Measurements from ENCODE around the gene AS3MT. TPM values are rescaled to one million over a fixed set of nuclear protein-coding genes. Genes with fewer than 3 reads are reported as not detected.

The AS3MT gene
- total and polyA plus RNA-seq, 10 of the 15 experiments (the other 5 are each of a cell fraction or from before 2014, with no cell fraction given), result 0.11 to 1.0 (median 0.39) TPM; not detected in 2

DNA sequence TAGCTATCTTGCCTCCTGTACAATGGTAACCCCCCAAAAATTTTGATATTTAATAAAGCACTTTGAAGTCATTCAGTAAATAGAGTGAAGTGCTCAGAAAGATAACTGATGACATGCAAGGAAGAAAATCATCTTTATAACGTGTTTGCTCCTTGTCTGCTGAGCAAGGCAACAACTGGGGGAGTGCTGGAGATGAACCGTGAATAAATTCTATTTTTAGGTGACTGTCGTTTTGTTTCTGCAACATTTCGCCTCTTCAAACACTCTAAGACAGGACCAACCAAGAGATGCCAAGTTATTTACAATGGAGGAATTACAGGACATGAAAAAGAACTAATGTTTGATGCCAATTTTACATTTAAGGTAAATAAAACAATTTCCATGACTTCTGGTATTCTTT is 9.4 kb downstream of the AS3MT start (continued):
- TF ChIP-seq SUPT20H (IDR thresholded peaks at IDR 0.05; ENCODE audit: borderline replicate concordance, control insufficient read depth, low read depth, low read length) (no peak), ZNF217 (IDR thresholded peaks at IDR 0.05) (no peak)

DNA sequence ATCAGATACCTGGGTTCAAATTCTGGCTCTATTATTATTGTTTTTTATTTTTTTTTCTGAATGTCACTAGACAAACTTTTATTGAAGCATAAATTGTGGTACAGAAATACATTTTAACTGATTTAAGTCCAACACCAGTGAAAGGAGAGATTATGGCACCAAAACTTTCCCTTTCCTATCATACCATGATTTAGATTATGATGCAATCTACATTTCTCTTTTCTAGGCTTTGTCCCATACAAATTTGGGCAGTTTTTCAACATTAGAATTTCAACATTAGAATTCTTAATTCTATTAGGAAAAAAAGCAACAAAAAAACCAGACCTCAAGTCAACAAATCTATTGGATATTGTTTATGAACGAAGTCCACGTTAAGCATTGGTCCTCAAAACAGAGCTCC is 11.0 kb downstream of the AS3MT start:
- POLR2A ChIA-PET, result no interaction called here
- in situ Hi-C loops (cut with MboI) (no loop called here), intact Hi-C loops (cut with micrococcal nuclease; ENCODE audit: unreplicated experiment) (no loop called here)
- H3K27ac ChIP-seq (ENCODE audit: control insufficient read depth, insufficient read depth), result no peak overlapping the region
- H3K27me3 ChIP-seq (replicated peaks in 1 of 2; ENCODE audit: control insufficient read depth in 2 of 2, insufficient read depth in 2 of 2, low read length in 1 of 2), result no peaks in the 10 kb centered on the region
- ATAC-seq (no peak), FAIRE-seq (no peak), DNase-seq (ENCODE audit: low read depth, low spot score) (no peak)
- SMC1A ChIA-PET (ENCODE audit: uncharacterized antibody, unreplicated experiment), result no interaction called here
- BruUV-seq (replicated peaks), result no TSS peak
- no peak overlapping the region for H3K4me3 ChIP-seq
- RAD21 ChIA-PET (ENCODE audit: unreplicated experiment), result no interaction called here
- no peaks in the 10 kb centered on the region for H3K9me3 ChIP-seq (replicated peaks; ENCODE audit: control insufficient read depth, insufficient read depth, low read length)
- TF ChIP-seq NBN (IDR thresholded peaks at IDR 0.05) (no peak), BHLHE40 (IDR thresholded peaks at IDR 0.05; ENCODE audit: borderline replicate concordance in 1 of 2, low read depth in 2 of 2, low read length in 1 of 2) (no peak), ZBED1 (IDR thresholded peaks at IDR 0.05; ENCODE audit: borderline replicate concordance) (no peak), ETV6 (conservative IDR thresholded peaks at IDR 0.05 in 1 of 2, IDR thresholded peaks at IDR 0.05 in 1 of 2; ENCODE audit: borderline replicate concordance in 1 of 2, low read depth in 1 of 2) (no peak), NR2C1 (IDR thresholded peaks at IDR 0.05) (no peak), FOXM1 (IDR thresholded peaks at IDR 0.05; ENCODE audit: low read depth, low read length) (no peak), PAX5 (IDR thresholded peaks at IDR 0.05; ENCODE audit: borderline replicate concordance, low read depth, low read length) (no peak), ZNF217 (IDR thresholded peaks at IDR 0.05) (no peak), MEF2A (IDR thresholded peaks at IDR 0.05; ENCODE audit: insufficient read depth, low read depth, low read length) (no peak), IRF4 (IDR thresholded peaks at IDR 0.05; ENCODE audit: low read depth, low read length) (no peak), NFYA (IDR thresholded peaks at IDR 0.05; ENCODE audit: borderline replicate concordance, low read depth, low read length) (no peak), SMAD1 (IDR thresholded peaks at IDR 0.05; ENCODE audit: low read depth, partially characterized antibody) (no peak), ZZZ3 (IDR thresholded peaks at IDR 0.05; ENCODE audit: control insufficient read depth, insufficient read length, low read depth) (no peak), SMC3 (IDR thresholded peaks at IDR 0.05; ENCODE audit: borderline replicate concordance, low read length) (no peak), NR2F1 (conservative IDR thresholded peaks at IDR 0.05) (no peak)
- TF ChIP-seq, protein P1, sequence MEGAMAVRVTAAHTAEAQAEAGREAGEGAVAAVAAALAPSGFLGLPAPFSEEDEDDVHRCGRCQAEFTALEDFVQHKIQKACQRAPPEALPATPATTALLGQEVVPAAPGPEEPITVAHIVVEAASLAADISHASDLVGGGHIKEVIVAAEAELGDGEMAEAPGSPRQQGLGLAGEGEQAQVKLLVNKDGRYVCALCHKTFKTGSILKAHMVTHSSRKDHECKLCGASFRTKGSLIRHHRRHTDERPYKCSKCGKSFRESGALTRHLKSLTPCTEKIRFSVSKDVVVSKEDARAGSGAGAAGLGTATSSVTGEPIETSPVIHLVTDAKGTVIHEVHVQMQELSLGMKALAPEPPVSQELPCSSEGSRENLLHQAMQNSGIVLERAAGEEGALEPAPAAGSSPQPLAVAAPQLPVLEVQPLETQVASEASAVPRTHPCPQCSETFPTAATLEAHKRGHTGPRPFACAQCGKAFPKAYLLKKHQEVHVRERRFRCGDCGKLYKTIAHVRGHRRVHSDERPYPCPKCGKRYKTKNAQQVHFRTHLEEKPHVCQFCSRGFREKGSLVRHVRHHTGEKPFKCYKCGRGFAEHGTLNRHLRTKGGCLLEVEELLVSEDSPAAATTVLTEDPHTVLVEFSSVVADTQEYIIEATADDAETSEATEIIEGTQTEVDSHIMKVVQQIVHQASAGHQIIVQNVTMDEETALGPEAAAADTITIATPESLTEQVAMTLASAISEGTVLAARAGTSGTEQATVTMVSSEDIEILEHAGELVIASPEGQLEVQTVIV (IDR thresholded peaks at IDR 0.05; ENCODE audit: borderline replicate concordance, partially characterized antibody), result no peak
- H3K4me2 ChIP-seq (ENCODE audit: control insufficient read depth, insufficient read depth), result no peak overlapping the region
- H3K4me1 ChIP-seq (ENCODE audit: control insufficient read depth, insufficient read depth, low read length), result no peaks in the 10 kb centered on the region
- no peaks in the 10 kb centered on the region for H4K20me1 ChIP-seq (ENCODE audit: control insufficient read depth, insufficient read depth)
- H2AFZ ChIP-seq (ENCODE audit: control insufficient read depth, low read depth, low read length), result no peak overlapping the region
- H3K36me3 ChIP-seq (ENCODE audit: control insufficient read depth in 2 of 2, insufficient read depth in 2 of 2, low read length in 1 of 2), result no peaks in the 10 kb centered on the region
- no peaks in the 10 kb centered on the region for H3K79me2 ChIP-seq (ENCODE audit: control insufficient read depth, insufficient read depth, low read length)
- no peak overlapping the region for H3K9ac ChIP-seq (ENCODE audit: control insufficient read depth, insufficient read depth, low read length)
- CTCF ChIA-PET, result no interaction called here
- 91% methylated on average over 2 of the region's 2 CpGs for WGBS (ENCODE audit: insufficient coverage, insufficient replicate concordance, low lambda C conversion rate, missing lambda C conversion rate)
